Embryonic facial prominence (tissue), 1 donor: Measurements from ENCODE around the gene GSDMA.

Source experiments
- DNase-seq: peaks from one replicate; pipeline ENCODE4 v3.0.0-alpha.2; 2016; ENCODE audit errors: extremely low spot score

Gene GSDMA

GRCh38 chr17:40021451-40021971, 58.7 kb downstream of the GSDMA start:
- no peak for DNase-seq

GRCh38 chr17:40022497-40022896, 59.7 kb downstream of the GSDMA start:
- no peak for DNase-seq

GRCh38 chr17:40022961-40023541, 60.2 kb downstream of the GSDMA start:
- no peak for DNase-seq

- DNase-seq: no peak
Observed at GRCh38 chr17:40023590-40024292, 60.9 kb downstream of the GSDMA start.

- no peak for DNase-seq
Observed at GRCh38 chr17:40024901-40025300, 62.1 kb downstream of the GSDMA start.

- no peak for DNase-seq
Observed at GRCh38 chr17:40025559-40025958, 62.8 kb downstream of the GSDMA start.

- no peak for DNase-seq
Observed at GRCh38 chr17:40025991-40026815, 63.4 kb downstream of the GSDMA start.

- peak; percentile 34 for DNase-seq
Observed at GRCh38 chr17:40026816-40027613, 64.2 kb downstream of the GSDMA start.
